Effector memory CD8-positive, alpha-beta T cell (primary cell): Measurements from ENCODE around the gene FERMT1.

ENCODE experiments used
- ATAC-seq: fragments of 150-1000 bp; cut with Tn5 transposase; replicated peaks from 2 replicates; pipeline ENCODE4 v1.10.0; 2021; ENCODE audit warnings: mild to moderate bottlenecking, moderate library complexity
- DNase-seq, 3 experiments: peaks; one replicate each; pipeline ENCODE4 v3.0.0; 2021
- H3K27ac Mint-ChIP-seq, 2 donors: one replicate each; pipeline ENCODE4 v1.8.0; 2022; ENCODE audit warnings: mild to moderate bottlenecking in 2 of 2, mixed read lengths in 2 of 2, moderate library complexity in 2 of 2
- H3K27me3 Mint-ChIP-seq, 2 donors: one replicate each; pipeline ENCODE4 v1.8.0; 2022; ENCODE audit warnings: mixed read lengths in 2 of 2
- H3K36me3 Mint-ChIP-seq: one replicate; pipeline ENCODE4 v1.8.0; 2022; ENCODE audit warnings: mild to moderate bottlenecking, moderate library complexity, mixed read lengths; ENCODE audit not compliant: insufficient read depth
- H3K4me1 Mint-ChIP-seq, 2 donors: one replicate each; pipeline ENCODE4 v1.8.0; 2022; ENCODE audit warnings: low read depth in 2 of 2, mixed read lengths in 2 of 2
- H3K4me3 Mint-ChIP-seq, 2 donors: one replicate each; pipeline ENCODE4 v1.8.0; 2022; ENCODE audit warnings: mild to moderate bottlenecking in 2 of 2, mixed read lengths in 2 of 2, moderate library complexity in 2 of 2
- H3K9me3 Mint-ChIP-seq, 2 donors: one replicate each; pipeline ENCODE4 v1.8.0; 2022; ENCODE audit warnings: mixed read lengths in 2 of 2

The FERMT1 gene

GRCh38 chr20:6074784-6075183 is 48.0 kb downstream of the FERMT1 start:
- ATAC-seq: no peak
- Mint-ChIP-seq H3K36me3 (no peaks in the 10 kb centered on the region), H3K27me3 (peaks cover 25 to 38% of the 10 kb centered on the region in 2 donors), H3K9me3 (no peaks in the 10 kb centered on the region), H3K27ac (no peak overlapping the region), H3K4me3 (no peak overlapping the region), H3K4me1 (peaks cover 3 to 4% of the 10 kb centered on the region in 2 donors)
- no peak for DNase-seq

DNA sequence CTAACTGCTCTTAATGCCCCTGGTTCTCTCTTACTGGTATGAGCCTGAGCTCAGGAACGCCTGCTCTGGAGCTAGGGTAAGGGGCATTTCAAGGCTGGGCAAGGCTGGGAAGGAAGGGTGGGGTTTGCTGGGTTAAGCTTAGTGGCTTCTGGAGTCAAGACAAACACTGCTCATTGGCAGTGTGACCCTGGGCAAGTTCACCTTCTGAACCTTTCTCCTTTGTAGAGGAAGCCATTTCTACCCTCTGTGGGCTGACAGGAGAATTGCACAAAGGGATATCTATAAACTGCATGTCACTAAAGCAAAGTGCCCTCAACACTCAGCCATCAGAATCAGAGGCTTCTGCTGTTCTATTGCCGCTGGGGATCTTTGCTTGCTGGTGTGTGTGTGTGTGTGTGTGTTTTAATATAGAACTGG is 48.7 kb downstream of the FERMT1 start:
- Mint-ChIP-seq H3K4me1 (peaks cover 3 to 4% of the 10 kb centered on the region in 2 donors), H3K36me3 (no peaks in the 10 kb centered on the region), H3K27me3 (peaks cover 20 to 34% of the 10 kb centered on the region in 2 donors), H3K27ac (no peak overlapping the region), H3K4me3 (no peak overlapping the region), H3K9me3 (no peaks in the 10 kb centered on the region)
- DNase-seq: no peak
- peak; percentile 33 for ATAC-seq

DNA sequence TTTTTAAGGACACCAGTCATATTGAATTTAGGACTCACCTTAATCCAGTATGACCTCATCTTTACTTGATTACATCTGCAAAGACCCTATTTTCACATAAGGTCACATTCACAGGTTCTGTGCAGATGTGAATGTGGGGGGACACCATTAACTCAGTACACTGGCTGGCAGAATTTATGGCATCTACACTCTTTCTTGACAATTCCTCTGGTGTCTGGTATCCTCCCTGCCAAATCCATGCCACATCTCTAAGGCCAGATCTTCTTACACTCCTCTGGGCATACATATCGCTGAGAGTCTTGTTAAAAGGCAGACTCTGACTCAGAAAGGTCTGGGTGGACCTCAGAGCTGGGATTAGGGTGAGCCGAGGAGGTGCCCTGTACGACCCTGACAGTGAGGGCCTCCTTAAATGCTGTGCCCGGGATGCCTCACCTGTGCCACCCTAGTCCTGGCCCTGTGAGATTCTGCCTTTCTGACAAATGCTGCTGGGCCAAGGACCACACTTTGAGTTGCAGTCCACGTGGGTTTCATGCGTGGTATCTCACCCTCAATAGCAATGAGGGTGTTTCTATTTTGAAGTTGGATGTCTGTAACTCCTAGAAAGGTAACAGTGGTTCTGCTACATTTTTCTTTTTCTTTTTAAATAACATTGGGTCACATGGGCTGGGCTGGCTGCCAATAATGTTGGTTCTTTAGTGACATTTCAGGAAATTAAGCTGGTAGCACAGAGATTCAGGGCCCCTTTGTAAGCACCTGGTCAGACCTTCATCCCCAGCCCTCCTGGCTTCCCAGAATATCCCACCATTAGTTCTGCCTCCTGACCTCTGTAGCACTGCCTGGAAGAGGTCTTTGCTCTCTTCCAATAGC is 51.8 kb downstream of the FERMT1 start:
- Mint-ChIP-seq H3K36me3 (no peaks in the 10 kb centered on the region), H3K4me3 (no peak overlapping the region), H3K9me3 (no peaks in the 10 kb centered on the region), H3K4me1 (peaks cover 3 to 4% of the 10 kb centered on the region in 2 donors), H3K27me3 (peaks cover 19 to 30% of the 10 kb centered on the region in 2 donors), H3K27ac (peak overlapping the region in 1 of 2 donors; percentile 56)
- no peak for DNase-seq
- ATAC-seq: no peak

- Mint-ChIP-seq H3K36me3 (no peaks in the 10 kb centered on the region), H3K27ac (no peak overlapping the region), H3K27me3 (peaks cover 14 to 33% of the 10 kb centered on the region in 2 donors), H3K4me1 (peaks cover 3 to 4% of the 10 kb centered on the region in 2 donors), H3K9me3 (no peaks in the 10 kb centered on the region), H3K4me3 (no peak overlapping the region)
- ATAC-seq (no peak), DNase-seq (no peak)
These were observed 53.2 kb downstream of the FERMT1 start for GRCh38 chr20:6069669-6070068.

DNA sequence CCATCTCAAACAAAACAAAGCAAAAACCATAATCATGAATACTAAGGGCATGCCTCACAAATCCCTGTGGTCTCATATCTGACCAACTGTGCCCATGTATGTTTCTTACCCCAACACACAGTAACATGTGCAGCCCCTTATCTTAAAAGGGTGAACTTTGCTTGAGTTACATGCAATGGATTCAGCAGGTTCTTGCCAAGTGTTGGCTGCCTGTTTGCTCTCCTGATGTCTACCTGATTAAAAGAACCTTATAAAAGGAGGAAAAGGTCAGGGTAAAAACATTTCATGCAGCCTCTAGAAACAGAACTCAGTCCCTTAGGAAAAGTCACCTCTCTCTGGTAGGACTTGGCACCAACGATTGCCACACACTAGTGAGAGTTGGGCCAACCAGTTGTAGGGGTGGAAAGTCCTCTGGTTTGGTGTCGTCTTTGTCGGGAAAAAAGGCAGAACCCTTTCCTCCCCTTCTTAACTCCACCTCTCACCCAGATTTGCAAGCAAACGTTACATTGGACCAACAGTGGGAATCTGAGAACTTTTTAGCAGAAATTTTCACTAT is 55.0 kb downstream of the FERMT1 start:
- no peak overlapping the region for H3K4me3 Mint-ChIP-seq
- H3K9me3 Mint-ChIP-seq: no peaks in the 10 kb centered on the region
- H3K27me3 Mint-ChIP-seq: peaks cover 15 to 37% of the 10 kb centered on the region in 2 donors
- no peaks in the 10 kb centered on the region for H3K4me1 Mint-ChIP-seq
- H3K27ac Mint-ChIP-seq: no peak overlapping the region
- H3K36me3 Mint-ChIP-seq: no peaks in the 10 kb centered on the region
- no peak for DNase-seq
- no peak for ATAC-seq

DNA sequence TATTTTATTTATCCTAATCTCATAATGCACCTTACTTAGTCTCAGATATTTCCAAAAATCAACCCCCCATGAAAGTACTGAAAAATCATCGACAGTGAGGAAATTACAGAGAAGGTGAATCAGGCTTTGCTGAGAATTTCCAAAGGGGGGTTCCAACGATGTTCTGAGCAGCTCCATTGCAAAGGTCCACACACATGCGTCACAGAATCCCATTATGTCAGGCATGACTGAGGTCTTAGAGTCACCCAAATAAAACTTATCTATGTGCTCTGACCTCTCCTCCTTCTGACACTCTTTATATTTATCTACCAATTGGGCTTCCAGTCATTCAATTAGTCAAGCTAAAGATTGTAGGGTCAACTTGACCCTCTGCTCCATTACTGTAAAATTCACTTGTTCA is 56.2 kb downstream of the FERMT1 start:
- Mint-ChIP-seq H3K4me1 (peaks cover under 1 to 4% of the 10 kb centered on the region in 2 donors), H3K36me3 (no peaks in the 10 kb centered on the region), H3K27me3 (peaks cover 15 to 39% of the 10 kb centered on the region in 2 donors), H3K4me3 (no peak overlapping the region), H3K9me3 (no peaks in the 10 kb centered on the region), H3K27ac (no peak overlapping the region)
- no peak for DNase-seq
- no peak for ATAC-seq

DNA sequence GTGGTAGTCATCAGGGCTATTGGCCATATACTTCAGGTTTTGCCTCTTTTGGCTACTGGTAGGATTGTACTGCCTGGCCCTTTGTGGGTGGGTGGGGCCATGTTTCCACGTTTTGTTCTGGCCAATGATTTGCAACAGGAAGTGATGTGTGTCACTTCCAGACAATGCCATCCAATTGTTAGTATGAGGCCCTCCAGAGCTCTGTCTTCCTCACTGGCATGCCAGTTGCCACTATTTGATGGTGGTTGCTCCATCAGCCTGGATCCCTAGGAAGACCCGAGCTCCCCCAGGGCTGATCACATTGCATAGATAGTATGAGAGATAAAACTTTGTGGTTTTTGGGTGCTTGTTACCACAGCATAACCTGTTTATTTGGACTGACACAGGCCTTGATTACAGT is 61.3 kb downstream of the FERMT1 start:
- H3K9me3 Mint-ChIP-seq: no peaks in the 10 kb centered on the region
- no peaks in the 10 kb centered on the region for H3K36me3 Mint-ChIP-seq
- H3K27me3 Mint-ChIP-seq: peaks cover 38 to 58% of the 10 kb centered on the region in 2 donors
- no peak overlapping the region for H3K4me3 Mint-ChIP-seq
- peaks cover 4 to 7% of the 10 kb centered on the region in 2 donors for H3K4me1 Mint-ChIP-seq
- DNase-seq (no peak), ATAC-seq (no peak)
- no peak overlapping the region for H3K27ac Mint-ChIP-seq

DNA sequence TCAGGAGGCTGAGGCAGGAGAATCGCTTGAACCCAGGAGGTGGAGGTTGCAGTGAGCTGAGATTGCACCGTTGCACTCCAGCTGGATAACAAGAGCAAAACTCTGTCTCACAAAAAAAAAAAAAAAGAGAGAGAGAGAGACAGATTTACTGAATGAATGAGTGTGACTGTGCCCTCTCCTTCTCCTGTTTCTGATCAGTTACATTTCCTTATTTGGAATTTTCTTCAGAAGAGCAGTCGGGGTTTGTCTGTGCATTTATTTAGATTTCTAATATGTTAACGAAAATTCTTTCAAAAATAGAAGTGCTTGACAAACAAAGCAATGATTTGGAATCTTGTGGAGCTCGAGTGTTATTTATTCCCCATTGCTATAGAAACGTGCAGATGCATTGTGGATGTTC is 62.6 kb downstream of the FERMT1 start:
- Mint-ChIP-seq H3K27me3 (peaks cover 40 to 60% of the 10 kb centered on the region in 2 donors), H3K4me1 (peaks cover 4 to 7% of the 10 kb centered on the region in 2 donors), H3K4me3 (no peak overlapping the region), H3K27ac (no peak overlapping the region), H3K36me3 (no peaks in the 10 kb centered on the region), H3K9me3 (no peaks in the 10 kb centered on the region)
- DNase-seq (no peak), ATAC-seq (no peak)

GRCh38 chr20:6058684-6059295 is 64.0 kb downstream of the FERMT1 start:
- DNase-seq: no peak
- no peak overlapping the region for H3K4me3 Mint-ChIP-seq
- no peaks in the 10 kb centered on the region for H3K36me3 Mint-ChIP-seq
- H3K4me1 Mint-ChIP-seq: peaks cover 4 to 7% of the 10 kb centered on the region in 2 donors
- no peak for ATAC-seq
- no peaks in the 10 kb centered on the region for H3K9me3 Mint-ChIP-seq
- H3K27ac Mint-ChIP-seq: no peak overlapping the region
- H3K27me3 Mint-ChIP-seq: peaks cover 45 to 70% of the 10 kb centered on the region in 2 donors

DNA sequence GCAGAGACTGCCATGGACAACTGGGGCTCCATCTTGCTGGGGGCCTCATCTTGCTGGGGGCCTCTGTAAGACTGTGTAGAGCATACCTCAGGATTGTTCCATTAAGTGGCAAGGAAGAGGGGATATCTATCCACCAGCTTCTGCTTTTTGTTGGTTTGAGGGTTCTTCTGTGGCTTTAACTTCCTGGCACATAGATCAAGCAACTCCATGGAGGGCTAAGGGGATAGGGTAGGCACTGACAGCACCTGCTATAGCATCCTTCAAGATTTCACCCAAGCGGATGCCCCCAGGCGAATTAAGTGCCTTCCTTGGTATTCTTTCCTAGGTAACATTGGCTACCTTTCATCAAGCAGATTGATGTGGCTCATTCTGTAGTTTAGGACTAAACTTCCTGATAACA is 65.1 kb downstream of the FERMT1 start:
- Mint-ChIP-seq H3K4me1 (peaks cover 8 to 11% of the 10 kb centered on the region in 2 donors), H3K4me3 (no peak overlapping the region), H3K27me3 (peaks cover 48 to 70% of the 10 kb centered on the region in 2 donors), H3K9me3 (no peaks in the 10 kb centered on the region), H3K27ac (no peak overlapping the region), H3K36me3 (no peaks in the 10 kb centered on the region)
- DNase-seq (no peak), ATAC-seq (no peak)

- Mint-ChIP-seq H3K36me3 (no peaks in the 10 kb centered on the region), H3K4me1 (peaks cover 8 to 10% of the 10 kb centered on the region in 2 donors), H3K27ac (no peak overlapping the region), H3K4me3 (no peak overlapping the region), H3K27me3 (peaks cover 49 to 74% of the 10 kb centered on the region in 2 donors), H3K9me3 (no peaks in the 10 kb centered on the region)
- DNase-seq: no peak
- ATAC-seq: no peak
These were observed 65.7 kb downstream of the FERMT1 start for GRCh38 chr20:6057139-6057538.

DNA sequence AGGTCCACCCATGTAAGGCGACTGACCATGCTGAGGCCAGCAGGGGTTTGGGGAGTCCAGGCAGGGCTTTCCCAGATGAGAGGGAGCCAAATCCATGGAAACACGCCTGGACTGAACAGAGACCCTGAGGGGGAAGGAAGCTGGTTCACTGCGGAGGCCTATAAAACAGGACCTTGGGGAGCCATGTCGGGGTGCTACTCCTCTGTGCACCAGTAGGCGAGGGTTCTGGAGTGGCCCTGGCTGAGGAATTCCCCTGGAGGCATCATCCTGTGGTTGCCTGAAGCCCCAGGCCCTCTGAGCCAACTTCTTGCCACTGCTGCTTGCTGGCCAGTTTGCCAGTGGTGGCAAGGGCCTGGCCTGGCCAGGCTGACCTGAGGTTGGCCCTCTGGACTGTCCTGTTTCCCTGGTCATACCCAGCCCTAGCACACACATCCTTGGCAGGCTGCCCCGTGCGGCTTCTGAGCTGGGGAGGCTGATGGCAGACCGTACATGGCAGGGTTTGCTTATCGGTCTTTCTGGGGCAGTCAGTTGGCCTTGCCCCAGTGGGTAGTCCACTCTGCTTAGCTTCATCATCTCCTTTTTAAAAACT is 66.8 kb downstream of the FERMT1 start:
- Mint-ChIP-seq H3K9me3 (no peaks in the 10 kb centered on the region), H3K27ac (no peak overlapping the region), H3K4me3 (no peak overlapping the region), H3K36me3 (no peaks in the 10 kb centered on the region), H3K4me1 (peaks cover 4 to 8% of the 10 kb centered on the region in 2 donors), H3K27me3 (peaks cover 49 to 83% of the 10 kb centered on the region in 2 donors)
- DNase-seq: no peak
- ATAC-seq: no peak

DNA sequence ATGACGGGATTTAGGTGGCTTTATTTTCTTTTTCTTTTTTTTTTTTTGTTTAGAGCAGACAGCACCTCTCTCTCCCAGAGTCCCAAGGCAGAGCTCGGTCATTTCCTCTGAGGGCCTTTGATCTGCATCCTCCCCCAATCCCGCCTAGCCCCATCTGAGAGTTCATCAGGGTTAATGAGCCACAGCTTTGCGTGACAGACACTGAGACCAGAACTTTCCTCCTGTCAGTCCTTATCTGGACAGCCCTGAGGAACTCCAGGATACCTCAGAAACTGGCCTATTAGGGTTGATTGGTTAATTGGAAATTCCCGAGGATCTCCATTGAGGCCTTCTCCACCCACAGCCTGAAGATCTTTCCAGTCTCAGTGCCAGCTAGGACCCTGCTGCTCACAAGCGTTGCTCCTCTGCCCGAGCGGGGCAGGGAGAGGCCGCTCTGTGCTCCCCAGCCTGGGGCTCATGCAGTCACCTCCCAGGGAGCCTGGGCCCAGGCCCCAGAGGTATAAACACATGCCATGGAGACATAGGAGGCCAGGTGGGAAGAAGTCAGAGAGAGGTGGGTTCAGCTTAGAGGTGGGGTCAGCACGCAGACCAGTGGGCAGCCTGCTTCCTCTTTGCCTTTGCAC is 67.6 kb downstream of the FERMT1 start:
- peaks cover 49 to 91% of the 10 kb centered on the region in 2 donors for H3K27me3 Mint-ChIP-seq

More for the DNA sequence above, 67.6 kb downstream of the FERMT1 start:
- DNase-seq: no peak
- Mint-ChIP-seq H3K9me3 (no peaks in the 10 kb centered on the region), H3K36me3 (no peaks in the 10 kb centered on the region), H3K4me3 (no peak overlapping the region), H3K27ac (no peak overlapping the region), H3K4me1 (peaks cover 4 to 6% of the 10 kb centered on the region in 2 donors)
- ATAC-seq: no peak
